GM18868 (cell line): Measurements from ENCODE around the gene SEMA3D.

ENCODE experiments used
- ATAC-seq: cut with Tn5 transposase; IDR thresholded peaks from one replicate; pipeline ENCODE4 v1.9.1; 2021; ENCODE audit warnings: mild to moderate bottlenecking, moderate library complexity; ENCODE audit not compliant: unreplicated experiment

The SEMA3D gene

DNA sequence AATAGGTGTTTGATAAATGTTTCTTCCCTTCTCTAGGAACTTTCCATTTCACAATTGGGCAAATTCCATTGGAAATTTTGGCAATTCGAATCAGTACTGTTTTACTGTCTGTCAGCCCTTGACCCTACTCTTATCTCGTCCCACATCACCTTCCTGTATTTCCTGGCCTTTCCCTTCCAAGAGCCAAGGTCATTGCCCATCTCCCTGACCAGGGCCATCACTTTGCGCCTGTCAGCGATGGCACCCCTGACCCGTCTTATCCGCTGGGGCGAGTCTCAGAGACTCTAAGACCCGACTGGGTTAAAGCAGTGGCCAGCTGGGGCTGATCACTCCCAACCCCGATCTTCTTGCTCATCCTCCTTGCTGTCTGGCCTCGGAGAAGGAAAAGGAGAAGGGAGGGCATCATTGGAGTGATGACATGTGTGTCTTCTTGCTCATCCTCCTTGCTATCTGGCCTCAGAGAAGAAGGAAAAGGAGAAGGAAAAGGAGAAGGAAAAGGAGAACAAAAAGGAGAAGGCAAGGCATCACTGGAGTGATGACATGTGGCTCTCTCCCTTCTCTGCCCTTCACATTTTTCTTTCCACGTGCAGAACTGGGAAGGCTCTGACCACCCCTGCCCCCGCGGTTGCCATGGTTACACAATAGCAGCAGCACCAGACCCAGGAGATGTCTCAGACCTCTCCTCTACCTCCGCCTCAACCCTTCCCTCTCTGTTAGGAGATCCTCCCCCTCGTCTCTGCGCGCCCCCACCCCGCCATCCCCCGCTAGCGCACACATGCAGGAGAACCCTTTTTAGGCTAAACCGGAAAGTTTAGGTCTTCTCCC is 2.0 kb downstream of the SEMA3D start:
- ATAC-seq, result no peak

DNA sequence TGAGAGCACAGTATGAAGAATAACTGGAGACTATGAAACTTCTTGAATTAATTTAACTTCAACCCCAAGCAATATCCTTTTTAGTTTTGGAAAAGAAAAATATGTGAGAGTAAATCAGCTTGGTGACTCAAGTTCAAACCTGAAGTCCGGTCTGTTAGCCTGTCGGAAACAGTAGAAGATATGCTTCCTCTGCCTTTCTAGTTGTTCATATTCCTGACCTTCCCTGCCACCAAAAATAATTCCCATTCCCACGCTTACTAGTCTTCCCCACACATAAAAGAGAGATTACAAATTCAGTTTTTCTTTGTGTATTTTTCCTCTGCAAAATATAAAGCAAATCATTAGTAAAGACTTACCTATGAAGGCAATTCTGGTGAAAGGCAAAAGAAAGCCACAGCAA is 3.6 kb downstream of the SEMA3D start:
- no peak for ATAC-seq

DNA sequence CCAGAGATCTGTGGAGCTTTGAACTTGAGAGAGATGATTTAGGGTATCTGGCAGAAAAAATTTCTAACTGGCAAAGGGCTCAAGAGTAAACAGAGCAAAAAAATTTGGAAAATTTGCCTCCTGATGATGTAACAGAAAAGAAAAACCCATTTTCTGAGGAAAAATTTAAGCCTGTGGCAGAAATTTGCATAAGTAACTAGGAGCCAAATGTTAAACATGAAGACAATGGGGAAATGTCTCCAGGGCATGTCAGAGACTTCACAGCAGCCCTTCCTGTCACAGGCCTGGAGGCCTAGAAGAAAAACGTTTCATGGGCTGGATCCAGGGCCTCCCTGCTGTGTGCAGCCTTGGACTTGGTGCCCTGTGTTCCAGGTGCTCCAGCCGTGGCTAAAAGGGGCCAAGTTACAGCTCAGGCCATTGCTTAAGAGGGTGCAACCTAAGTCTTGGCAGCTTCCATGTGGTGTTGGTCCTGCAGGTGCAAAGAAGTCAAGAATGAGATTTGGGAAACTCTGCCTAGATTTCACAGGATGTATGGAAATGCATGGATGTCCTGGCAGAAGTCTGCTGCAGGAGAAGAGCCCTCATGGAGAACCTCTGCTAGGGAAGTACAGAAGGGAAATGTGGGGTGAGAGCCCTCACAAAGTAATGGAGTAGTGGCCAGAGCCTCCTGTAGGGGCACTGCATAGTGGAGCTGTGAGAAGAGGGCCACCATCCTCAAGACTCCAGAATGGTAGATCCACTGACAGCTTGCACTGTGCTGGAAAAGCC is 8.1 kb downstream of the SEMA3D start:
- no peak for ATAC-seq

DNA sequence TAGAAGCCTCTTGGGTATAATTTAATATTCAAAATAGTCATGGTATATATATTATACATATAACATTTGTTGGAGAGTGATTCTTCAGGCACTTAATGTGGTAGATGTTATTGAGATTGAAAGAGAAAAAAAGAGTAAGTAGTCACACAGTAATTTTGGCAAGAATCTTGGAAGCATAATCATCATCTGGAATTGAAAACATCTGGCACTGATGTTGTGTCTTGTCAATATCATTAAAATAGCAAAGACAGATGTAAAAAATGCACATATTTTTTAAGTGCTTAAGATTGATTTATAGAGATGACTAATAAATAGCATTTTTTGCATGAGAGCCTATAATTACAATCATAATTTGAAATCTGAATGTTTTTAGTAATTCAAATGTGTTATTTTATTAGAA is 9.5 kb downstream of the SEMA3D start:
- no peak for ATAC-seq

DNA sequence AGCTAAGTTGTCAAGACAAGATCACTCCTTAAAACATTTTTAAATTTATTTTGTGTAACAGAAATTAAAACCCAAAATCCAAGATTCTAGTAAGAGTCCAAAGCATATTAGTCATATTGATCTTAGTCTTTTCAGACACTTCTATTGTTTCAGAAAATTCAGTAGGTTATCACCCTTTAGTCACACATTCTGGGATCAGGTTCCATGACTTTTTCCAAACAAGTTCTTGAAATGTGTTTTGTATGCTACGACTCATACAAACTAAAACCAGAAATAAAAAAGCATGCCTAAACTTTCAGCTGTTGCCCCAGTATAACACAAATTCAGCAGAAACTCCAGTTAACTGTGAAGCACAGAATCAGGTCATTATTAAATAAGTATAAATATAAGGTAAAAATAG is 10.7 kb downstream of the SEMA3D start:
- ATAC-seq, result no peak

DNA sequence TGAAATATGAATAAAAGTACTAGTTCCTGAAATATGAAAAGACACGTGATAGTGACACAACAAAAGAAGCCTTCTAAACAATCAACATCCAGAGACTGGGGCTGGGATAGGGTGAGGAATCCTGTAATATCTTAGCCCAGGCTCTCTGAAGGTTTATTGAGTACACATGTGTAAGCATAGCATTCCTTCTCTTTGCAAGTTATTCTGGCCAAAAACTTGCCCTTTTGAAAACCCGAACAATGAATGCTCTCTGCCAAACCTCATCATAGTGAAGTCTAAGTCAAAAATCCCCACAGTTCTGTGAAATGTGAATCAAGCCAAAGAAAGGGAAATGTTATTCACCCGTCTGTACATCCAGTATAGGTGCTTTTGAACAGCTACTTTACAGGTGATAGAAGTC is 11.6 kb downstream of the SEMA3D start:
- no peak for ATAC-seq

DNA sequence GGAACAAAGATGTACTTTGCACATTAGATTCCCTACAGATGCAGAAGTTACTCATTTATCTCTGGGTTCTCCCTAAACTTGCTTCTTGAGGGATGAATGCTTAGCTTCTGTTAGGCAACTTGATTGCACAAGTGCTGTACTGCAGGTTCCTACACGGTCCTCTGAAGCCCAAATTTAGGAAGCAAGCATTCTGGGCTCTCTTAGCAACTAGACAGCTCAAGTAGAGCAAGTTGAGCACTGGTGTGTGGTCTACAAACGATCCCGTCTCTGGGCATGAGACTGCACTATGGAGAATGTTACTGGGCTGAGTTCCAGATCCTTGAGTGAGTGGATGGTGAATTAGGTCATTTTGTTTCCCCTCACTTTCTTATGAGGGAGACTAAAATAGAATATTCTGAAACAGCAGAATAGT is 14.3 kb downstream of the SEMA3D start:
- no peak for ATAC-seq

DNA sequence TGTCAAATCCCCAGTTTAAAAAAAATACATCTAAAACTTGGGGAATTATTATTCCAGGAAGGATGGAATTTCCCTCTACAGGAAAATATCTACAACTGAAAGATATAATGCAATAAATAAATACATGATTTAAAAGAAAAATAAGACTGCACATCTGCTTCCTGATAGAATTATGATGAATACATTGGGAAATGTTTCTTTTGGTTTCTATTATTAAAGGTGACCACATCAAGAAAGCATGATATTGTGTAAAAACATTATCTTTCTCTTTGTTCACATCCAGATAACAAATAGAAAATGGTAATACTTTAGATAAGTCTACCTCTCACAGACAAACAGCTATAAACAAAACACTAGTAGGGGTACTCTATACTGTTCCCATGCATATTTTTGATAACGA is 19.2 kb downstream of the SEMA3D start:
- ATAC-seq, result no peak

DNA sequence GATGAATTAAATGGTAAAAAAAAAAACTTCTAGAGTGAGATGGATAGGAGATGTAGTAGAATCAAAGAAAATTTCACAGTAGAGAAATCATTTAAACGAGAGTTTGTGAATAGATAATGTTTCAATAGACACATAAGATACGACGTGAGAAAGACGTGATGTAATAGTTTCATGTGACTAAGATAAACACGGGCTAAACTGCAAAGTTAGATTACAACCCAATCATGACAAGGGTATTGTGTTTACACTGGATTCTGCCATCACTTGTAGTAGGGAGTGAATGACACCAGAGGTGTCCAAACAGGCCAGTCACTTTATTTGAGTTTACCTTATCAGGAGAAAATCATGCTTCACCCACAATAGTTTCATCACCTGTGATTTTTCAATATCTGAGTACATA is 21.6 kb downstream of the SEMA3D start:
- no peak for ATAC-seq

DNA sequence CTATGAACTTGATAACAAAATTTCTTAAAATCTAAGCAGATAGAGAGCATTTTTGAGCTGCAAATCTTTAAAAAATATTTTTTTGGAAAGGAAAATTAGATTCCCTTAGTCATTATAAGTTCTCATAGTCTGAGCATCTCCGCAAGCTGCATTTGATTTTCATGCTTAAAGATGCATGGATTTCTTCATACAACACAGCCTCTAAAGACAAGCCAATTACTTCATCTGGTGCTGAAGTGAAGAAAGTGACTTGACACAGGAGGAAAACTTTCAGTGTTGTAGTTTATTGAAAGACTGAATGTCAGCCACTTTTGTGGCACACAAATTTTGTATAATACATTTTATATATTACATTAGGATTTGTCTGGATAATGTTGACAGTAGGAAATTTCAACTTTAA is 22.5 kb downstream of the SEMA3D start:
- ATAC-seq, result no peak

DNA sequence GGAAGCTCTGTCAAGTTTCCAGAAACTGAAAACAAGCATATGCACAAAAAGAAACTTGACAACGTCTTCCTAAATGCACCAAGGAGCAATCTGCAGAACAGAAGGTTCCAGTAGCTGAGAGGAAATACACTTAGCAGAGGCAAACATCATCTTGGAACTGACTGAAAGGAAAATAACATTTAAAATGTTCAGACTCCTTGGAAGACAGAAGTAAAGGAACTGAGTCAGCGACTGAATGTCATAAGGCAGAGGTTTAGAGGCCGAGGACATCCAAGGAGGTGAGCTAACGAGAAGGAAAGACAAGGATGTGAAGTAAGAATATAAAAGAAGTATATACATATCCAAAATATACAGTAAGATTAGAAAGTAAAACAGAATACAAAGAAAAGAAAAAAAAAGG is 24.1 kb downstream of the SEMA3D start:
- ATAC-seq, result no peak

DNA sequence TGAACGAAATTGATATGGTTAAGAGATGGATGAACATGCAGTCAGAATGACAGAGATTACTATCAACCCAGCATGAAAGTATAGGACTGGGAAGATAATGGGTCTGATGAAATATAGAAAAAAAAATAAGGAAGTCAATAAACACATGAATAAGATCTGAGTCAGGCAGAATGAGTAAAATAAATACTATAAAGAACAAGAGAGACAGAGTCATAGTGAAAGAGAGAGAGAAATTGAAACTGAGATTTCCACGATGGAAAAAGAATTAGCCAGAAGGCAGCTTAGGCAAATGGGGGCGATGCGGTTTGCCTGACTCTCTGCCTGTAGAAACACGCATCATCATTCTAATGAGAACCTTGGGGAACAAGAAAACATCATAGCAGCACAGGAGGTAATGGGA is 26.6 kb downstream of the SEMA3D start:
- peak; percentile 86 for ATAC-seq

DNA sequence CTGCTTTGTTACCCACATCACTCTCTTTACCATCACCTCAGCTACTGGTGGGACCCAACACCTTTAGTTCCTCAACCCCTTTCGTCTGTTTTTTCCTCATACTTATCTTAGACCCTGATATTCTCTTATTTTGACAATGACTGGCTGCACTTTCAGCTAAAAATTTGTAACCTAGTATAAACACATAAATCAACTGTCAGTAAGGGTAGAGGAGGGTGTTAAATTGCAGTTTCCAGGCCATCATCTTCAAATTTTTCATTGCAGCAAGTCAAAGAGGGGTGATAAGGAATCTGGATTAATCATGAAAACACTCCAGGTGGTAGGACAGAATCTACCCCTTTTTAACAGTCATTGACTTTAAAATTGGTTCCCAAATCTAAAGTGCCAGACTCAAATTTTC is 27.9 kb downstream of the SEMA3D start:
- ATAC-seq, result no peak

DNA sequence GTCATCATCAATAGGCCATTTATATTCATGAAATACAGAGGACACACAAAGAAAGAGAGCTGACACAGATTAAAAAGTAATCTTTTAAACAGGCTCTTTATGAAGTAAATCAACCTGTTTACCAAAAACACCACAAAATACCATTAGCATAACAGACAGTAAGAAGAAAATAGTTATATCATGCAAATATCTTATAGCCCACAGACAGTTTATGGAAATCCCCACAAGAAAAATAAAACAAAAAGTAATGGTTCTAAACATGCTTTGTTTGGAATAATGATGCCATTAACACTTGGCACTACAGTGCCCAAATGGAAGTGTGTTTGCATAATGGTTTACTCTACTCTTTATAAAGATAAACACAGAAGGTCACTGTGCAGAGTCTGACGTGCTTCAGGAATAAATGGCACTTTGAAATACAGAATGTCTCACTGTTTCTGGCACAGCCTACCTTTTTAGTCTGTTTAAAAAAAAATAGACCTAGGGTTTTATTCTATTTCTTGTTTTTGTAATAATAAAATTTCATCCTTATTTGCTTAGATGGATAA is 30.1 kb downstream of the SEMA3D start:
- ATAC-seq, result no peak

DNA sequence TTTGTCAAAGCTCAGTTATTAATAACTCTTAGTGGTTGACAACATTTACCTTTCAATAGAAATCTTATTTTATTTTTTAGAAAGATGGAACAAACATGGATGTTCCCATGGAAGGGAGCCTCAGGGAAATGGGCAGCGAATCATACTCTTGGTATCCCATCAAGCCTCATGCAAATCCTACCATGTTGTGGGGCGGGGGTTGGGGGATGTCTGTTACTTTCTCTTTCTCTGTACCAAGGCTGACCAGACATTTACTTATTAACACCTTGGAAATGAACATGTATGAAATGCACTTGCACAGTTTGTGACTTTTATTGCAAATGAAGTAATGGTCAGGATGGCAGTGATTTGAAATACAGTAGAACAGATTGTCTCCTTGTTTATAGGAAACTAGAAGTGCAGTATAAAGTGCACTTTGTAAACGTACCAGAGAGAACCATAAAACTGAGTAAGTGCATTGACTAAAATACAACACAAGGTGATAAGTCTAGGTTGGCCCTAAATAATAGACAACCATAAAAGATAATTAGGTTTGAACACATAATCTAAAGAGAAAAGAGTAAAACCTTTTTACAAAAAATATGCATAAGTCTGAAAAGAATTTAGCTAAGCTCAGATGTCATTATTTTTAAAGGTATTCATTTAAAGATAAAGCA is 32.4 kb downstream of the SEMA3D start:
- ATAC-seq, result no peak

DNA sequence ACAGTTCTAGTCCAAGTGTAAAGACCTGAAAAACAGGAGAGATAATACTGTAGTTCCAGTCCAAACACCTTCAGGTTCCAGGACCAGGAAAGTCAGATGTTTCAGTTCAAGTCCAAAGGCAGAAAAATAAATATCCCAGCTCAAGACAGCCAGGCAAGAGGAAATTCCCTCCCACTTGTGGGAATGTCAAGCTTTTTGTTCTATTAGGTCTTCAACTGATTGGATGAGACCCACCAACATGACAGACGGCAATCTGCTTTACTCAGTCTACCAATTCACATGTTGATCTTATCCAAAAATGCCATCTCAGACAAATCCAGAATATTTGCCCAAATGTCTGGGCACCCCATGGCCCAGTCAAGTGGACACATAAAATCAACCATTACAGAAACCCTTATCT is 33.1 kb downstream of the SEMA3D start:
- ATAC-seq, result no peak

DNA sequence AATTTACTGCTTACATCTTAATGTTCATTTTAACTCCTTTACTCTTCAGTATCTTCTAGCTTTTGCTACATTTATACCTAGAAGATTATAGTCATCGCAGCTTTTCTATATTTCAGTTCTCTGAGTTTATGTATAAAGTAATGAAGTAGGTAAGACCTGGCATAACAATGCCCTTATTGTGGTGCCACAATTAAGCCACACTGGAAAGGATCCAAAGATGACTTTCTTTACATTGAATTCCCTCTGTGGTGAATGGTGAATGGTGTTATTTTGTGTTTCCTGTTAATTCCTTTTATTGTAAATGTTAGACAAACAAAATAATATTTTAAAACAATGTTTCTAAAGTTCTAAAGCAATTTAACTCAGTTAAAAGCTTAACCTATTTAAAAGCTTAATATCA is 36.2 kb downstream of the SEMA3D start:
- no peak for ATAC-seq

DNA sequence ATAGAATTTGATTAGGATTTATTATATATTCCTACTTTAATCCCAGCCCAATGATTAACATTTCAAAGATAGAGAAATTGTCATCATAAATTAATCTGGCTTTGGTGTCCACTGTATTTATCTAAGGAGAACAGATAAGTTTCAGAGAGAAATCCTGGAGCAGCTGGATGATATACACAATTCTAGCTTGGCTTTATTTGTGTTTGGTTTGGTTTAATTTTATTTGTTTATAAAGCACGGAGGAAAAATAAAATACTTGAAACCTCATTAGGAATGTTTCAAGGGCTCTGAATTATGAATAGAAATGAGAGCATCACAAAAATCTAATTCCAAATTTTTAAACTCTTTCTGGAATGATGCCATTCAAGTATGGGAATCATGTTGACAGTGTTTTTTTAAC is 42.1 kb downstream of the SEMA3D start:
- ATAC-seq, result no peak

DNA sequence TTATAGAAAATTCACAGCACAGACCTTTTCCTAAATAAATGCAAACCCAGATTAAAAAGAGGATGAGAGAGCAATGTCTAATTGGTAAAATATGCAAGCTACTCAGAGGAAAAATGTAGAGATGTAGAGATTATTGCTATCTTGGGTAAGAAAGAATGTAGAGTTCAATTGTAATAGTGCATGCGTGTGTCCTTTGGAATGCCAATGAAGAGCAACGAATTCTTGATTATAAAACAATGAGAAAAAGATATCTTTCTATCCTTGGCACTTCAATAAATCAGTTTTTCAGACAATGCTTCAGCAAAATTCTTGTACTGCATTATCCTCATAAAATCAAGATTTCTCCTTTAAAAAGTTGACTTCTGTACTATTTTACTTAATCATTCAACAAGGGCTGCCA is 50.9 kb downstream of the SEMA3D start:
- ATAC-seq, result no peak

DNA sequence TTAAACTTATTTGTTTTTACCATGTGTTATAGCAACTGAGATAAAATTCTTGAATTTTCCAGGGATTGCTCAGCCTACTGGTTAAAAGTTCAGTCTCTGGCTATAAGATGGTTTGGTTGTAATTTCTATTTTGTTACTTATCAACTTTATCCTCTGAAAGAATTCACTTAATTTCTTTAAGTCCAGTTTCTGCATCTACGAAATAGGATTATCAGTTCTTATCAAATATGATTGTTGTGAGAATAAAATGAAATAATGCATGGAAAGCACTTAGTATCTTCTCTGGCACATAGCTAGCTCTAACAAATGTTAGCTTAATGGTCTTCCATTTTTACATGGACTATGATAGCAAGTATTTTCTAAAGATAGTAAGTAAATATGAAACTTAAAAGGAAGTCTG is 53.3 kb downstream of the SEMA3D start:
- ATAC-seq, result no peak

DNA sequence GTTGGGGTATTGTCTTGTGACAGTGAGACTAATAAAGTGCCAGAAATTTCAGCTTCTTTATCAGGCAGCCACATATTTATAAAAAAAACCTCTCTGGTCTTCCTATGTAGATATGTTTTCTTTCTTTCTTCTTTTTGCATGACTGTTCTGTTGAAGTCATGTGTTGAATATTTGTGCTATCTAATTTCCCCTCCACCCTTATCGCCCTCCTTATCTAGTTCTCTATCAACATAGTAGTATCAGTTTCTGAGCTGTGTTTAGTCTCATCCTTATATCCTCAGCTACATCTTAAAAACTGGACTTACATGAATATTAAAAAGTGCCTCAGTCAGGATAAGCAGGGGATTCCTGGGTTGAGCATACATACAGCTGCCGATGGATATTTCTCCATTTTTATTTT is 53.9 kb downstream of the SEMA3D start:
- ATAC-seq, result no peak

DNA sequence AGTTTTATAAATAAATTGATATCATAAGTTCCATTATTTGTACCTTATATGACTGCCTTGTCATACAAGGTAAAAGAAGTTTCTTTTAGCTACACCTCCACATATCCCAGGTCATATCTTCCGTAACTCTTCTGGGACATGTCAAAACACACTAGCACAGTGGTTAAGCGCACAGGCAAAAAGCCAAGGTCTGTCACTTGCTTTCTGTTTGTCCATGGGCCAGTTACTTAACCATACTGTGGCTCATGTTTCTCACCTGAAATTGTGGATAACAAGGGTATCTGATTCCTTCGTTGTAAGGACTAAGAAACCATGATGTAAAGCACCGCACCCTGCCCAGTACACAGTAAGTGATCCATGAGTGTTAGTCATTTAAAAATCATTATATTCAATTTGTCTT is 56.2 kb downstream of the SEMA3D start:
- no peak for ATAC-seq
